HG02852 (cell line): ENCODE data around the gene ADAMTS15.

ENCODE experiments used
- ATAC-seq: cut with Tn5 transposase; IDR thresholded peaks from one replicate; pipeline ENCODE4 v1.9.1; 2021; ENCODE audit warnings: mild to moderate bottlenecking, moderate library complexity; ENCODE audit not compliant: unreplicated experiment

ADAMTS15 gene

DNA sequence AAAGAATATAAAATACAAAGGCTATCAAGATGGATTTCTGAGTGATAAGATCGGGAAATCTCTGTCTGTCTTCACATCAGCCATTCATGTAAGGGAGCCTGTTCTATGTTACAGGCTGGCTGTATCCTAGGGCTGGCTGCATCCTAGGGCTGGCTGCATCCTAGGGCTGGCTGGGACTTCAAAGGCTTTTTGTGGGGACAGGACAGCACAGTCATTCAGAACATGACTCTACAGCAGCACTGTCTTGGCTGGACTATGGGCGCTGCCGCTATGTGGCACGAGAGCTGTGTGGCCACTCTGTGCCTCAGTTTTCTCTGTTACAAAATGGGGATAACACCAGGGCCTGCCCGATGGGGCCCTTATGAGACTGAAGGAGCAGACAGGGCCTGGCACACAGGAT, 30.2 kb upstream of the ADAMTS15 start:
- no peak for ATAC-seq

DNA sequence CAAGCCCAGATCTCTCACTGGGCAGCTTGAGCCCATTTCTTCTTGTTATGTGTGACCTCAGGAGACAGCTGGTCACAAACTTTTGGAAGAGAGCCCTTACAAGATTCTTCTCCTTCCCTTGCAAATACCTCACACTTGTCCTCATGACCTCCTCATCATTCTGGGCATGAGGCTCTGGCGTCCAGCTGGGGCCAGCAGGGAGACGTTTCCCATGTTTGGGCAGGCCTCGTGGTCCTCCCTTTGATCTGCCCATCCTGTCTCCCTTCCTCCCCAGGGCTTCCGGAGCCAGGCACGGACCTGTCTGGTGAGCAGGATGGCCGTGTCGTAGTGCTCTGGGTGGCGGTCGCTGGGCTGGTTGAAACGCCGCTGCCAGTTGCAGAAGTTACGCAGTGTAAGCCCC, 29.7 kb upstream of the ADAMTS15 start:
- ATAC-seq, result no peak

DNA sequence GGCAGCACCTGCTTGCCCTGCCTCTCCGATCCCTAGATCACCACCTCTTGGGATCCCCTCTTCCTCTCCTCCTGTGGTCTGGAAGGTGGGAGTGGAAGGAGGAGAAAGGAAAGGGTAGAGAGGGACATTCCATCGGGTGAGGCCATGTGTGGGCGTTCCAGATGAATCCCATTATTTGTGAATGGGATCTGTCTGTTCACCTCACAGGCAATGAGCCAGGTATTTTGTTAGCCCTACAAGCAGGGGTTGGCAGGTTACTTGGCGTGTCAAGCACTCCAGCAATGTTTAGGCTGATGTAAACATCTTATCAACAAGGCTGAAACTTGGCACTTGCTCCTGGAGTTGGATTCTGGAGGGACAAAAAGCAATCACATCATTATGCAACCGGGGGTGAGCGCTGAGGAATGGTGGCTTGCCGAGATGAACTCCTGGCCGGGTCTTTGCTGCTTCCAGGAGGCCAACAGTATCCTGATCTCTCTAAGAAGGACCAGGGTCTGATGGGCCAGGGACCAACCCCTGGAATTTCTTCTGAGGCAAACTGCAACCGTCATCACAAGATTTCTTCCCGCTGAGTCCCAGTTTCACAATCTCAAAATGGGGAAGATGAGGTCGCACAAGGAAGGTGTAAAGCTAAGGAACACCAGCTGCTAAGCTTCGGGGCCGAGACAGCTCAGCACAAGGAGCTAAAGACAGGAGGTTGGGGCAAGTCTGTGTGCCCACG, 27.8 kb upstream of the ADAMTS15 start:
- no peak for ATAC-seq

DNA sequence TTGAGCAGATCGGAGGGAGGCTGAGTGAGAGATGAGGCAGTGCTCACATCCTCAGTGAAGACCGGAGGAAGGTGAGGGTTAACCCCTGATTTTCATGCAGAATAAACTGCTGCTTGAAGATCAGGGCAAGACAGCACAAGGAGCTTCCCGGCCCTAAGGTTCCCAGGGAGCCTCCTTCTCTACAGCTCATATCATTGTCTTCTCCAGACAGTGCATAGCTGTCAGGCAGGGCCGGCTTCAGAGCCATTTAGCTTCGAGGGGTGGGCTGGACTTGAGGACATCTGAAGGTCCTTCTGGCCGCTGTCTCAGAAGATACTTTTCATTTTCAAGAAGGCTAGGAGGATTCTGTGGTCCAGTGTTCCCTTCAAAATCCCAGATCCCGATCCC, 27.3 kb upstream of the ADAMTS15 start:
- ATAC-seq, result no peak

GRCh38 chr11:130421697-130422096, 26.7 kb upstream of the ADAMTS15 start:
- no peak for ATAC-seq

- ATAC-seq, result no peak
Measured at GRCh38 chr11:130422251-130422995, 26.0 kb upstream of the ADAMTS15 start.

GRCh38 chr11:130423541-130424142, 24.8 kb upstream of the ADAMTS15 start:
- ATAC-seq, result no peak

DNA sequence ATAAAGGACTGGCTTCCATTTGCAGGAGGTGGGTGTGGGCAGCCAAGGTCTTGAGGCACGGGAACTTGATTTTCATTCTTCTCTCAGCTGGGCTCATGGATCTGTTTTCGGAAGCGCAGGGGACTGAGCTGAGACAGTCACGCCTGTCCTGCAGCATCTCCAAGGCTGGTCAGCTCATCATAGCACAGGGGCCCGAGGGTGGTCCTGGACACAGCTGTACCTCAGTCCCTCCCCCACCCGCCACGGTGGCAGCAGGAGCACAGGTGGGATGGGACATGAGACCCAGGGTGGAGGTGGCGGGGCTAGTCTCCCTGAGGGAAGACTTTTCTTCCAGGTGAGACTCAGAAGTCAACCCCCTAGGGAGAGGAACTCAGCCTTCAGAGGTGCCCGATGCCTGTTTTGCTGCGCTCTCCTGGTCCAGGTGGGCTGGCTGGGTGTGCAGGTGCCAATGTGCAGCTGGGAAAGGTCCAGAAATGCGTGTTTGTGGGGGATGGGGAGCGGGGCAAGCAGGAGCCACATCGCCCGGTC, 23.8 kb upstream of the ADAMTS15 start:
- ATAC-seq, result no peak

DNA sequence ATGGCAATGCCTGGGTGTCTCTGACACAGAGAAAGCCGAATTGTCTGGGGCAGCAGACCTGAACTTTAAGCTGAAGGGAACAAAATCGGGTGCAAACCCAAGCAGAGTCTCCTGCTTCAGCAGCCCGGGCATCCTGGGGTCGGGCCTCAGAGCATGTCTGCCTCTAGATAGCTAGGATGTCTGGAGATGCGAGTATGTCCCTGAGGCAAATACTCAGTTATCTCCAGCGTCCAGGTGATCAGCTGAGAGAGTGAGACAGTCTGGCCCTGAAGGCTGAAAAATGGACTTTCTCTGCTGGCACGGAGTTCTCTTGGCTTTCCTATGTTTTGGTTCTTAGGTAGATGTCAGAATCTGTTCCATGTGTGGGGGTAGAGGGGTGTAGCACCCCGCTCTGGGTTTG, 23.3 kb upstream of the ADAMTS15 start:
- ATAC-seq, result no peak

DNA sequence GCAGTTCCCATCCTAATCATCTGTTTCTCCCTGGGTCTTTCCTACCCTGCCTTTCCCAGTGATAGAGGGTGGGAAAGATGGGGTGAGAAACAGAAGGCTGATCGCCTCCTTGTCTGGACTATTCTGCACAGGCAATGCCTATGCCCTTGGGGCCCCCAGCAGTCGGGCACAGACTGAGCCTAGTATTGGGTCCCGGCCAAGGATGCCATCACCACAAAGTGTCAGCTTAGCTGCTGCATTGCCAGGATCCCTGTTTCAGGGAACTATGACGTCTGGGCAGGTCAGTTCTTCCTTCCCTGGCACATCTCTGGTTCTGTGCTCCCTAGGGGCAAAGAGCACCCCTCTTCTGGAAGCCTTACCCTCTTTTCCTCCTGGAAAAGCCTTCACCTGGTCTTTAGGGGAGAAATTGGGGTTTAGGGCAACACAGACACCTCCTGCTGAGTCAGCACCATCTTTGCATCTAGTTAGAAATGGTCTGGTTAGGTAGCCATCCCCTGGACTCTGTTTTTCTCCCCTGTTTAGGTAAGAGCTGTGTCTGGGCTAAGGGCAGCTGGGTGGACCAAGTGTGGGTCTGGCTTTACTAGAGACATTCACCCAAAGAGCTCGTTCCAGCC, 22.1 kb upstream of the ADAMTS15 start:
- ATAC-seq, result no peak

GRCh38 chr11:130426837-130427341, 21.6 kb upstream of the ADAMTS15 start:
- ATAC-seq, result no peak

- no peak for ATAC-seq
Measured at GRCh38 chr11:130427581-130428315, 20.7 kb upstream of the ADAMTS15 start.

DNA sequence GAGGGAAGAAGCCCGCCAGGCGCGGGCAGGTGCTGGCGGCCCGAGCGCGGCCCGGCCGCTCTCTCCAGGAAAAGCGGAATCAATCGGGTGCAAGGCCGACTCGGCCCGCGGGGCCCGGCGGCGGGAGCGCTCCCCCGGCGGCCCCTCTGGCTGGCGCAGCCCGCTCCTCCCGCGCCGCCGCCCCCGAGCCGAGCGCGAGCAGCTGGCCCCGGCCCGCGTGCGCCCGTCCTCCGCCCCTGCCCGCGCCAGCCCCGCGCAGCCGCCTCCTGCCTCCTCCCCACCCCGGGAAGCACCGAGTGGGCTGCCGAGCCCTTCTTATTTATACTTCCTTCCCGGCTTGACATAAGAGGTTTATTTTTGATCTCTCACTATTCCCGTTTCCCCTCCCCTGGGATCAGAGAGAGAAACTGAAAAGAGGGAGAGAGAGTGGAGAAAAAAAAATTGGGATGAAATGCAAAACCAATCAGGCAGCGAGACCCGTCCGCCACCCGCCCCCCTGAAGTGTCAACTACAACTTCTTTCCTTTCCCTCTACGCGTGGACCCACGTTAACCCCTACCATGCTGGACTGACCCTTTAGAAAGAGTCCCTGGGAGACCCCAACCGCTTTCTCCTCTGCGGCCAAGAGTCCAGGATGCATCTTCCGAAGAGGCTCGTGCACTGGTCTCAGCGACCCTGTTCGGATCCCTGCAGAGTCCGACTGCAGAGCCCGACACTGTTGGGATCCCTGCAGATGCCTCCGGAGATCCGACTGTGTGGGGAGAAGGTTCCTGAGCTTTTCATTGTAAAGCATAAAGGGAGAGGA, 19.9 kb upstream of the ADAMTS15 start, which contains the start of gene ADAMTS8:
ADAMTS8 (minus strand) TSS at position 294 of the 804 bp plus-strand sequence. CDS start 323 bp downstream, outside the sequence.
- no peak for ATAC-seq

DNA sequence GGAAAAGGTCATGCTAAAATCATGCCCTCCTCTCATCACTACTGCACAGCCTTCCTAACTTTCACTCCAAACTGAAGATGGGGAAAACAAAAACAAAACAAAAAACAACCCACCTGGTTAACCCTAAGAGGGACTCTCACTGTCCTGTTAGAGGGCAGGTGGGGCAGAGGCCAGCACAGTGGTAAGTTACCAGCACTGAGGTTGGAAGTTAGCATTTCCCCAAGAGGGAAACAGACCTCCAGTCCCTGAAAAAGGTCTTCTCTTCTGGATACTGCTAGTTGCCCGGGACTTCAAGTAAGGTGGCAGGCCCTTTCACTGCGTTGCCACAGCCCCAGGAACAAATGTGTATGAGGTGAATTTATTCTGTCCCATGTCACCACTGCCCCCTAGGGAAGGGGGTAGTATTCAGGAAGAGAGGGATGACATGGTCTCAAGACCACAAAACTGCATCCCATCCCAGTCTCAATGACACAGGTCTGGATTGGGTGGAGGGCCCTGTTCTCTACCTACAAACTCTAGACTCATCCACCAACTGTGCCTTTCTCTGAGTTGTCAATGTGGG, 19.2 kb upstream of the ADAMTS15 start:
- no peak for ATAC-seq

GRCh38 chr11:130429983-130430382, 18.5 kb upstream of the ADAMTS15 start:
- no peak for ATAC-seq

DNA sequence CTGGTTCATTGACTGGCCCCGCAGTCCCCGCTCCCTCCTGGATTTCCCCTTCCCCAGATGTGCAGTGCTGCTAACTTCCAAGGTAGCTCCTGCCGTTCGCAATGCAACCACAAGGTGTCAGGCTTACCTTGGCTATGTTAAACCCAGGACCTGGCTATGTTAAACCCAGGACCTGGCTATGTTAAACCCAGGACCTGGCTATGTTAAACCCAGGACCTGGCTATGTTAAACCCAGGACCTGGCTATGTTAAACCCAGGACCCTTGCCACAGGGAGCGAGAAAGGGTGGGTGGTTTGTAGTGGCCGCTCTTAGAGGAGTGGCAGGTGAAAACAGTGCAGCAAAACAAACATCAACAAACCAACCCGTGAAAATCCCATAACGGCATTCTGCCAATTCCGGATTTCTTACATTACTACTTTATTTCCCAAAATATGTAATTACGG, 17.1 kb upstream of the ADAMTS15 start:
- peak; percentile 50 for ATAC-seq

DNA sequence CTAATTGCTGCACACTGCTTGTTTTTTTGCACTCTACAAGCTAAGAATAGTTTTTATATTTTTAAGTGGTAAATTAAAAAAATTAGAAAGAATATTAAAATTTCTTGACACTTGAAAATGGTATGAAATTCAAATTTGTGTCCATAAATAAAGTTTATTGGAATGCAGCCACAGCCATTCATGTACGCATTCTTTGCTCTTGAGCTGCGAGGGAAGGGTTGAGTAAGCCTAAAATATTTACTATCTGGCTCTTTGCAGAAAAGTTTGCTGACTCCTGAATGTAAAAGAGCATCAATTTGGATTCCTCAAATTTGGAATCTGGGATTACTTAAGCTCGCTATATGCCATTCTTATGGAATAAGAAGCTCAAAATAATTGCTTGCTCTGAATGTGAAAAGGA, 16.6 kb upstream of the ADAMTS15 start:
- ATAC-seq, result no peak

- ATAC-seq, result no peak
Measured at GRCh38 chr11:130433357-130433756, 15.1 kb upstream of the ADAMTS15 start.
